ENCODE results near the gene FADS2. TPM values are rescaled to one million over a fixed set of nuclear protein-coding genes. Genes with fewer than 3 reads are reported as not detected.
A peak's percentile ranks its signal among the peaks of the same experiment; 100 is the strongest.

The FADS2 gene
- total RNA-seq, 4 donors from 2014 or later: 1.5 to 6.4 (median 4.0) TPM

DNA sequence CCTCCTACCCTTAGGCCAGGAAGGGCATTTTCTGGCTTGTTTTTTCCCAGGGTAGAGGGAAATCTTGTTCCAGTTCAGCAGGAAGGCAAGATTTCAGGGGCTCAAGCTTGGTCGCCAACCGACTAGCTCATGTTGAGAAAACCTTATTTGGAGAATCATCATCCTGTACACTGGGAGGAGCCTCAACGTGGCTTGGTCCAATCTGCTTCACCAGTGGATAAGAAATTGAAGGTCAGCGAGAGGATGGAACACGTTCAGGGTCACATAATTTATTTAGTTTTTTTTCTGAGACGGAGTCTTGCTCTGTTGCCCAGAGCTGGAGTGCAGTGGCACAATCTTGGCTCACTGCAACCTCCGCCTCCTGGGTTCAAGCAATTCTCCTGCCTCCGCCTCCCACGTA is 20.5 kb downstream of the FADS2 start:
- in situ Hi-C loops (cut with MboI; ENCODE audit: low sequenced_read_pairs in 4 of 4): no loop called here
- H3K36me3 ChIP-seq: no peaks in the 10 kb centered on the region

DNA sequence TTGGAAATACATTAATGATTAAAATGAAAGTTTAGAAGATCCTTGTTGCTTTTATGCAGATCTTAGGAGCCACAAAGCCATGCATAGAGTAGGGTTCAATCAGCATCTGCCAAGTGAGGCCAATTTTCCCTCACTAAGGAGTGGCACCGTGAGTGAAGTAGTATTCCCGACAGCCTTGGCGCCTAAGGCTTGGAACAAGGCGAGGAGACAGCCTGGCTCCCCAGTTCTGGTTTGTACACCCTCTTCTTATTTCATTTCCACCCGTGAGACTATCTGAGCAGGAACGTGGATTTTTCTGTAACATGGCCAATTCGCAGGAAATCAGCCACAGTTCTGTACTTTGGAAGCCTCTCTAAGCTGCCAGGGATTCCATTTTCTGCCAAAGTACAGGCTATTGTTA is 22.6 kb downstream of the FADS2 start:
- intact Hi-C loops (cut with DNase I; ENCODE audit: low total_unique reads): no loop called here
- ATAC-seq (no peak), DNase-seq (no peak)
- H3K4me1 ChIP-seq: peaks cover 0 to 5% of the 10 kb centered on the region in 2 donors
- no peak overlapping the region for H3K4me3 ChIP-seq
- TF ChIP-seq POLR2A (IDR thresholded peaks at IDR 0.05): no peak
- TF ChIP-seq, protein P1, sequence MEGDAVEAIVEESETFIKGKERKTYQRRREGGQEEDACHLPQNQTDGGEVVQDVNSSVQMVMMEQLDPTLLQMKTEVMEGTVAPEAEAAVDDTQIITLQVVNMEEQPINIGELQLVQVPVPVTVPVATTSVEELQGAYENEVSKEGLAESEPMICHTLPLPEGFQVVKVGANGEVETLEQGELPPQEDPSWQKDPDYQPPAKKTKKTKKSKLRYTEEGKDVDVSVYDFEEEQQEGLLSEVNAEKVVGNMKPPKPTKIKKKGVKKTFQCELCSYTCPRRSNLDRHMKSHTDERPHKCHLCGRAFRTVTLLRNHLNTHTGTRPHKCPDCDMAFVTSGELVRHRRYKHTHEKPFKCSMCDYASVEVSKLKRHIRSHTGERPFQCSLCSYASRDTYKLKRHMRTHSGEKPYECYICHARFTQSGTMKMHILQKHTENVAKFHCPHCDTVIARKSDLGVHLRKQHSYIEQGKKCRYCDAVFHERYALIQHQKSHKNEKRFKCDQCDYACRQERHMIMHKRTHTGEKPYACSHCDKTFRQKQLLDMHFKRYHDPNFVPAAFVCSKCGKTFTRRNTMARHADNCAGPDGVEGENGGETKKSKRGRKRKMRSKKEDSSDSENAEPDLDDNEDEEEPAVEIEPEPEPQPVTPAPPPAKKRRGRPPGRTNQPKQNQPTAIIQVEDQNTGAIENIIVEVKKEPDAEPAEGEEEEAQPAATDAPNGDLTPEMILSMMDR (IDR thresholded peaks at IDR 0.05 in 4 of 5, conservative IDR thresholded peaks at IDR 0.05 in 1 of 5): no peak
- H3K27me3 ChIP-seq: peaks cover 0 to 8% (median 2%) of the 10 kb centered on the region in 3 donors
- in situ Hi-C loops (cut with MboI; ENCODE audit: low sequenced_read_pairs in 4 of 4): no loop called here
- no peaks in the 10 kb centered on the region for H3K9me3 ChIP-seq
- peak overlapping the region; percentile 30 to 63 (median 44) for H3K27ac ChIP-seq
- no peaks in the 10 kb centered on the region for H3K36me3 ChIP-seq

More for the DNA sequence above, 20.5 kb downstream of the FADS2 start:
- H3K9me3 ChIP-seq: no peaks in the 10 kb centered on the region
- H3K27me3 ChIP-seq: peaks cover 0 to 8% (median 2%) of the 10 kb centered on the region in 3 donors
- intact Hi-C loops (cut with DNase I; ENCODE audit: low total_unique reads): no loop called here
- H3K4me3 ChIP-seq: no peak overlapping the region
- ATAC-seq (no peak), DNase-seq (no peak)
- H3K4me1 ChIP-seq: peaks cover 0 to 5% of the 10 kb centered on the region in 2 donors
- no peak for TF ChIP-seq POLR2A (IDR thresholded peaks at IDR 0.05)
- TF ChIP-seq, protein P1 (IDR thresholded peaks at IDR 0.05 in 4 of 5, conservative IDR thresholded peaks at IDR 0.05 in 1 of 5): no peak
- H3K27ac ChIP-seq: no peak overlapping the region

DNA sequence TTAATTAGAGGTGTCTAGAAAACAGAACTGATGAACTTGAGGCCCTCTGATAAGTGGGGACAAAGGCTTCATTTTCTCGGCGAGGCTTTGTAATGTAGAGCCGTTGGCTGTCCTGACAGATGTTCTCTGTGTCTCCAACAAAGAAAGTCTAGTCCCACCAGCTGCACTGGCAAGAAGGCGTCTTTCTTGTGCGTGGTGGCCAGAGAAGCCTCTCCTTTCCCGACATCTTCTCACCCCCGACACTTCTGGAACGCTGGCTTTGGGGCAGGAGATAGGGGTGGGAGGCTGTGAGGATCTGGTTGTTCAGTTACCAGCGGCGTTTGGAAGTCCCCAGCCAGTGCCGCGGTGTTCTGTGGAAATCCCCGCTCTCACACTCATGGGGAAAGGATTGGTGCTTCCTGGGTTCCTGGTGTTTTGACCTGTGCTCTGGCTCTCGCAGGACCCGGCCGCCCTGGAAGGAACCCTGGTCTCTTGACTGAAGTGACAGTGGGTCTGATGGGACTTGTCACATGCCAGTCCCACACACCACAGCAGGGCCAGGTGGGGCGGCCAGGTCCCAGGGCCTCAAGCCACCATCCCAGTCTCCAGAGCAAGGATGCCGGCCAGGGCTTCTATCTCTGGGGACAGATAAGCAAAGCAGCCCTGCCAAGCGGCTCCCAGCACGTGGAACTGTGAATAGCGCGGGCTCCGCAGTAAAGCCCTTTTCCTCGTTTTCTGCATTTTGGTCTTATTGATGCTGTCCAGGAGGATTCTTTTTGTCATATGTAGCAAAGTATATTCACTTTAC is 23.2 kb downstream of the FADS2 start:
- H3K27me3 ChIP-seq: peaks cover 0 to 8% (median 2%) of the 10 kb centered on the region in 3 donors
- in situ Hi-C loops (cut with MboI; ENCODE audit: low sequenced_read_pairs in 4 of 4): no loop called here
- peak overlapping the region; percentile 30 to 63 (median 44) for H3K27ac ChIP-seq
- TF ChIP-seq, protein P1 (IDR thresholded peaks at IDR 0.05 in 4 of 5, conservative IDR thresholded peaks at IDR 0.05 in 1 of 5): no peak
- H3K4me3 ChIP-seq: no peak overlapping the region
- no peaks in the 10 kb centered on the region for H3K9me3 ChIP-seq
- DNase-seq (no peak), ATAC-seq (peak in 1 of 2 donors; percentile 20)
- no peaks in the 10 kb centered on the region for H3K36me3 ChIP-seq
- intact Hi-C loops (cut with DNase I; ENCODE audit: low total_unique reads): no loop called here
- H3K4me1 ChIP-seq: peaks cover 0 to 5% of the 10 kb centered on the region in 2 donors

DNA sequence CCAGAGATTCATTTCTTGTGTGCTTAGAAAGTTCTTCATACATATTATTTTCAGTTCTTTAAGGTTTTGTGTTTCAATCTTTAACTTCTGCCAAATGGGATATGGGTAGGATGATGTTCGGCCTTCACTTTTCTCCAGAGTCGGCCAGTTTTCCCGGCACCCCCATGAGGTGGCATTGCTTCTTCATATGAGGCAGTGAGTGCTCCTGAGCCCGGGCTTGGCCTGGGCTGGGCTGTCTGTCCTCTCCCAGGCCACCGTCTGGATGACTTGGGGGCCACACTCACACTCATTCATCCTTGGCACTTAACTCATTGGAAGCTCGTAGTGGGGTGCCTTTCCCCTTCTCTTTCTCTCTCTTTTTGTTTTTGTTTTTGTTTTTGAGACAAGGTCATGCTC is 23.8 kb downstream of the FADS2 start:
- in situ Hi-C loops (cut with MboI; ENCODE audit: low sequenced_read_pairs in 4 of 4): no loop called here
- Histone ChIP-seq H3K4me3 (no peak overlapping the region), H3K4me1 (peaks cover 0 to 5% of the 10 kb centered on the region in 2 donors), H3K27me3 (peaks cover 0 to 8% (median 2%) of the 10 kb centered on the region in 3 donors), H3K27ac (peak overlapping the region; percentile 30 to 63 (median 44)), H3K36me3 (no peaks in the 10 kb centered on the region), H3K9me3 (no peaks in the 10 kb centered on the region)
- ATAC-seq (no peak), DNase-seq (no peak)
- intact Hi-C loops (cut with DNase I; ENCODE audit: low total_unique reads): no loop called here
- no peak for TF ChIP-seq POLR2A (IDR thresholded peaks at IDR 0.05)
- TF ChIP-seq, protein P1 (IDR thresholded peaks at IDR 0.05 in 4 of 5, conservative IDR thresholded peaks at IDR 0.05 in 1 of 5): no peak

Measured in gastrocnemius medialis (tissue), 4 donors.